Fibroblast of gingiva (primary cell): Measurements from ENCODE around the gene RPL26.
"Not testable (repeated sequence)": the region's sequence is repeated elsewhere in the genome, so short reads cannot be mapped to it uniquely, and the experiment has no call there.

Experiments used
- DNase-seq: peaks from one replicate; pipeline ENCODE4 v3.0.0-alpha.2; 2011; ENCODE audit warnings: low read depth

The RPL26 gene

DNA sequence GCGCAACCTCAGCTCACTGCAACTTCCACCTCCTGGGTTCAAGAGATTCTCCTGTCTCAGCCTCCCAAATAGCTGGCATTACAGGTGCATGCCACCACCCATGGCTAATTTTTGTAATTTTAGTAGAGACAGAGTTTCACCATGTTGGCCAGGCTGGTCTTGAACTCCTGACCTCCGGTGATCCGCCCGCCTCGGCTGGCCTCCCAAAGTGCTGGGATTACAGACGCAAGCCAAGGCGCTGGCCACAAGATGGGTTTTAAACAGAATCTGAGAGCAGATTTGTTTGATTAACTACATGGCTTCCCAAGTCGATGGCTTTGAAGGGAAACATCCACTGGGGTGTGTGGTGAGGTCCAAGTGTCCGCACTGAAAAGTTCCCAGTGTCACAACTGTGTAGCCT, 11.5 kb upstream of the RPL26 start:
- not testable (repeated sequence) for DNase-seq

DNA sequence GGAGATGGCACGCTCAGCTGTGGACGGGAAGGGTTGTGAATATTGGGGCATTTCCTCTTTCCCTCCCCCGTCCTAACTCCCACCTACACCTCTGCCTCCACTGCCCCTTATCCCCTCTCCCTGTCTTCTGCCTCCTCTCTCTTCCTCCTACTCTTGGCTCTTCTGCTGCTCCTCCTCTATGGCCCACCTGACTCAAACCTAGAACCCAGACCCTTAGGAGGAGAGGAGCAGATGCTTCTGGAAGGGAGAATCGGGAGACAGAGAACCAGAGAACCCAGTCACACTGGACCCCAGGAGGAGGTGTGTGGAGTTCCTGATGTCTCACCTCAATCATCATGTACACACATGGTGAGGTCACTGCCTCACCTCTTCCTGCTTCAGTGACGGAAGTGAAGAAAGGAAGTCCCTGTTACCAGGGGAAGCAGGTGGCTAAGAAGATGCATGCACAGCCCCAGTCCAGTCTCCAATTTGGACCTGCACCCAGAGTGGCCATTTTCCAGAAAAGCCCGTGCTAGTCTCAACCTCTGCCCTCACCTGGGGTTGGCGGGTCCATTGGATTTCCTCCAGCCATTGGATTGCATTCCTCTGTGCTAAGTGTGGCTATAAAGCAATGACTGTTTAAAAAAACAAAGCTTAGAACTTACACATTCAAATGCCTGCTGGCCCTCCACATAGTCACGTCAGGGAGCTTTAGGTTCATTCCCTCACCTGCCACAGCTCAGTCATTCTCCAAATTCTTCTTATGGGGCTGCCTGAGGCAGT, 10.7 kb upstream of the RPL26 start:
- no peak for DNase-seq

DNA sequence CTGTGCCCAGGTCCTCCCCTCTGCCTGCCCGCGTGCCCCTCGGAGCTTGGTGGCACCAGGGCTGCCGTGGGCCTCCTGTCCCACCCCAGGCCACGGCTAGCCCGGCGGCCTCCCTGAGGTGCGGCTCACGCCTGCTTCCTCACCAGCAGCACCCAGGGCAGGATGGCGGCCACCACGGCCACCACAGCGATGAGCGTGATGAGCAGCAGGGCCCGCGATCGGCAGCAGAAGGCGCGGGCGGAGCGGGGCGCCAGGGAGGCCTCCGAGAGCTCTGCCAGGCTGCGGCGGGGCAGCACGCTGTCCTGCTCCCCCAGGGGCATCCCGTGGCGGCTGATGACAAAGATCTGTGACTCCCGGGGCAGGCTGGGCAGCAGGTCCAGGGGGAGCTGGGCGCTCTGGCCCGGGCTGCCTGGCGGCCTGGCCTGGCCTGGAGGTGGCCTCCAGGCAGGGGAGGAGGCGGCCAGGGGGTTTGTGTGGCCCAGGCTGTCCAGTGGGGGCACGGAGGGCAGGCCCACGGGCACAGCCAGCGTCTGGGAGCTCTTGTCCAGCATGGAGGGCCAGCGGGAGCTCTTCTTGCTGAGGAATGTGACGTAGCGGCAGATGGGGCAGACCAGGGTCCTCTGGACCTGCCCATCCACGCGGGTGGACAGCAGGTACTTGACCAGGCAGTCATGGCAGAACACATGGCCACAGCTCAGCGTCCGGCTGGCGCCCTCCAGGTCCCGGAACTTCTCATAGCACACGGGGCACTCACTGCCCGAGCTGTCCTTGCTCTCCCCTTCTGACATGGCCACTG, 9.9 kb upstream of the RPL26 start:
- DNase-seq, result no peak

DNA sequence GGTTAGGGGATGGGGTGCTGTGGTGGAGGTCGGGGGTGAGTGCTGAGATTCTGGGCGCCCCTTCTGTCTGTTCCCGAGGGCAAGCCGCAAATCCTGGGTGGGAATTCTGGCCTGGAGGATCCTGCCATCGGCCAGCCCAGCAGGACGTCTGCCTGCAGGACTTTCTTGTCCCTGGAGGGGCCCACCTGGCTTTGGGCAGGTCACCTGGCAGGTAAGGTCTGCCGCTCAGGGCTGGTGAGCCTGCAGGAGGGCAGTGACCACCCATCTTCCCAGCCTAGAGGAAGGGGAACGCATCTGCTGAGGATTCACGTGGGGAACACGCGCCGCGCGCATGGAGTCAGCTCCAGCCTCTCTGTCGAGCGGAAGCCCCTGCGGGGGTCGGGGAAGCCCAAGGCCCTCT, 9.3 kb upstream of the RPL26 start:
- DNase-seq, result no peak

DNA sequence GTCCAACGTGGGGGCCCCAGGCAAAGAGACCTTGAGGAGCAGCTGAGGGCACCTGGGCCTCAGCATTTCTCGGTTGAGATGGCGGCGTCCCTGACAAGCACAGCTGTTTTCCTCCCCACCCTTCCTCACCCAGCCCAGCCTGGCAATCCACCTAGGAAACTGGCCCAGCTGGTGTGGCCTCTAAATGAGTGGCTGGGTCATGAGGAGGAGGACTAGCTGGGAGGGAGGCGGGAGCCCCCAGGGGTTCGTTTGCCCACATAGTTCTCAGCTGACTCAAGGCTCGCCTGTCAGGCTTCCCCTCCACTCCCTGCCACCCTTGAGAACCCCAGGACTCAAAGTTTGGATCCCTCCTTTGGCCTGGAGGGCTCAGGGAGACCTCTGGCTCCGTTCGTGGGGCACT, 8.7 kb upstream of the RPL26 start:
- peak; percentile 21 for DNase-seq

DNA sequence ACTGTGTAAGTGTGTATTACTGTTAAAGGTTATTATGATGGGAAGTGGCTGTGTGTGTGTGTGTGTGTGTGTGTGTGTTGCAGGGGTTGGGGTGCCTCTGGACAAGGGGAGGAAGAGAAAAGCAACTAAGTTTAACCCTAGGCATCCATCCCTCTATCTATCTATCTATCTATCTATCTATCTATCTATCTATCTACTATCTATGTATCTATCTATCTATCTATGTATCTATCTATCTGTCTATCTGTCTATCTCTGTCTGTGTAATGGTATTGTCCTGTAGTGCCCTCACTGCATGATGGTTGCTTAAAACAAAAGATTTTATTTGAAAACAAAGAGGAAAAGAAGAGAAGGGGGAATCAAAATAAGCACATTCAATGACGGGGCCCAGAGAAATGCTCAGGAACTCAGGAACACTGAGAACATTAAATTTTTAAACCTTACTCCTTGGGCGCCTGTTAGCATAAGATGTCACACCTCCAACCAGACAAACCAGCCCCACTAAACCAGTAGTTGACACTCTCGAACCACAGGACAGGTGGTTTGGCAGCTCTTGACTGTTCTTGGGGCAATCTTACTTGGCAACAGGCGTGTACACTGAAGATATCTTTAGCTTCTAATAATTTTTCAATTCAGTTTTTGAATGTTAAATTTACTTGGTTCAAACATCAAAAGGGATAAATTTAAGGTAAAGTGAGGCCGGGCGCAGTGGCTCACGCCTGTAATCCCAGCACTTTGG, 5.1 kb upstream of the RPL26 start:
- no peak for DNase-seq

DNA sequence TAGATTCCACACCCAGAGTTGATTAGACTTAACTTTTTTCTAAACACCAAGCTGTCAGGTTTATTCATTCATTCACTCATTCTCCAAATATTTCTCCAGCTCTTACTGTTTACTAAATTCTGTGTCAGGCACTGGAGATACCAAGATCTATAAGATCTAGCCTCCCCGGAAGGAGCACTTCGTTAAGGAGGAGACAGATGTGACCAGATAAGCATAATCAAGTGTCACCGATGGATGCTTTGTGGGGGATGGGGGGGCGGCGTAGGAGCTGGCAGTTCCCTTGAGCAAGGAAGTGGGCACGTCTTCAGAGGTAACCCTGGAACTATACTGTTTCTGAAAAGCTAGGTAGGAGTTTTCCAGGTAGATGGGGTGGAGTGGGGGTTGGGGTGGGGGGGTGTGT, 3.8 kb upstream of the RPL26 start:
- no peak for DNase-seq

DNA sequence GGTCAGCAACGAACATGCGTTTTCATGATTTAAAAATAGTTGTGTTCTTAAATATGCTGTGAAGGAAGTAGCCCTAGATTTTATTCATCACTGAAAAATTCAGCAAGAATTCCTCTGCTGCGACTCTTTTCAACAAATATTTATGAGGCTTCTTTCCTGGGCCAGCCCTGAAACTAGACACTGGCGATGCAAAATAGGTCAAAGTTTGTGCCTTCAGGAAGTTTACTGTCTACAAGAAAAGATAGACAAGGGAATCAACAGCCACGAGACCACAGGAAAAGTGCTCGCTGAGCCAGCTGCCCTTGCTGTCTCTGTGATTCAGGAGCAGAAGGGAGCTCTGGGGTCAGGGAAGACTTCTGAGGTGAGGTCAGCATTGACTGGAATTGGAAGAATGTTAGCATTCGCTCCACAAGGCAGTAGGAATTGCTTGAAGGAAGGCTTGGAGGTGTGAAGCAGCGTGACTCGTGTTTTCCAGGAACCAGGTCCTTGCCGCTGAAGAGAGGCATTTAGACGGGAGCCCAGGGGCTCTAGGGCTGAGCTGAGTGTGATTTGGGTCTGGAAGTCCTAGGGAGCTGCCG, 1.9 kb upstream of the RPL26 start:
- peak; percentile 74 for DNase-seq

DNA sequence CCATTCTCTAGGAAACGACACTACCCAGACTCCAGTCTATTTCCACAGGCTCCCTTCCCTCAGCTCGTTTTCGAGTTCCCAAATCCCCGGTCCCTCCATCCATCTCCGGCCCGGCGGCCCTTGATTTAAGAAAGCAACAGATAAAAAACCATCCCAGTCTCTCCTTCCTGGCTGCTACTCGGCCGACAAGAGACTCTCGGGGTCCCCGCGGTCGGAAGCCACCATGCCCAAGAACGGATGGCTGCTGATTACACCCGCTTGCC, 182 bp downstream of the RPL26 start:
- no peak for DNase-seq

DNA sequence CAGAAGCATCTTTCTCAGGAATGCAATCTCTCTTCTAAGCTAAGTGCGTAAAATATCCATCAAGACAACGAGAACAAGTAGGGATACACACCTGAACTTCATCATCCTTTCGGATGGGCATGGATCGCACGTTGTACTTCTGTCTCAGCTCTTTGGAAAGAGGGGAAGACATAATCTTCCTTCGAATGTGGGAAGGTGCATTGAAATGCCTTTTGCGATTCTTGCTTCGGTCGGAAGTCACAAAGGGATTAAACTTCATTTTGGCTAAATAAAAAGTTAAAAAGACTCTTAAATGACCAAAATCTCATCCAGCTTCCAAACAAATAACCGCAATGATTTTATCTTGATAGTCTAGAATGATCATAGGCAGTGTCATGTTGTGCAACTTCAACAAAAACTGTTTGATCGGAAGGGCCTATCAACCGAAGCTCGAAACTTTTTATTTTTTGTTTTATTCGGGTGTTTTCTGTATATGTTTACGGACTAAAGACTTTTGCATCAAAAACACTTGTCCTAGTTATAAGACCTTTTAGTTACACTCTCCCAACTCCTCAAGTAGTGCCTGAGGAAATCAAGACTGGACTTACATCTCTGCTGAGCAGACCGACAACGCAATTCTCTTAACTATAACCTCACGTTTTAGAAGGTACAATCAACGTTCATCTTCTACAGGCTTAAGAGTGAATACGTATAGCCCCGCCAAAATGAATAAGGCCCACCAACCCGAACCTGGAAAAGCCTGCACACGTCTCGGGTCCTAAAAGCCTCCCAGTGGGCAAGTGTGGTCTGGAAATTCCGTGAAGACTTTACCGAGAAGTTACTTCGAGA, 727 bp downstream of the RPL26 start:
- DNase-seq, result no peak

DNA sequence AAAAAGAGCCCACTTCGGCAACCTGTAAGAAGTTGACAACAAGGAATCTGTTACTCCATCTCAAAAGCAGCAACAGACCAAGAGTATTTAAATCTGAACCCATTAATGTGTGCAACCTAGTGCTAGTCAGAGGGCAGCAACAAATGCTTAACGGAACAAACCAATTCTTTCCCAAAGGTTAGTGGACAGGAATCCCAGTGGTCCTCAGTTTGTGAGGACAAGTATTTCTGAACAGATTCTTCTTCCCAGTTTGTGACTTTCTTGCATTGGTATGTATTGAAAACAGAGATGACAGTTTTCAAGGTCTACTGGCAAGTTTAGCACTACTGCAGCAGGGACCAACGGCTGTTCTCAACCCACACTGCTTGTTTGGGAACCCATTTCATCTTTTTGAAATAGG, 2.9 kb downstream of the RPL26 start:
- no peak for DNase-seq

DNA sequence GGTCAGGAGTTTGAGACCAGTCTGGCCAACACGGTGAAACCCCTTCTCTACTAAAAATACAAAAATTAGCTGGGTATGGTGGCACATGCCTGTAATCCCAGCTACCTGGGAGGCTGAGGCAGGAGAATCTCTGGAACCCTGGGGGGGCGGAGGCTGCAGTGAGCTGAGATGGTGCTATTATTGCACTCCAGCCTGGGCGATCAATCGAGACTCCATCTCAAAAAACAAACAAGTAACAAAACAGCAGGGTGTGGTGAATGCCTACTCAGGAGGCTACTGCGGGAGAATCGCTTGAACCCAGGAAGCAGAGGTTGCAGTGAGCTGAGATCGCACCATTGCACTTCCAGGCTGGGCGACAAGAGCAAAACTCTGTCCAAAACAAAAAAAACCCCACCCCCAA, 4.9 kb downstream of the RPL26 start:
- not testable (repeated sequence) for DNase-seq

DNA sequence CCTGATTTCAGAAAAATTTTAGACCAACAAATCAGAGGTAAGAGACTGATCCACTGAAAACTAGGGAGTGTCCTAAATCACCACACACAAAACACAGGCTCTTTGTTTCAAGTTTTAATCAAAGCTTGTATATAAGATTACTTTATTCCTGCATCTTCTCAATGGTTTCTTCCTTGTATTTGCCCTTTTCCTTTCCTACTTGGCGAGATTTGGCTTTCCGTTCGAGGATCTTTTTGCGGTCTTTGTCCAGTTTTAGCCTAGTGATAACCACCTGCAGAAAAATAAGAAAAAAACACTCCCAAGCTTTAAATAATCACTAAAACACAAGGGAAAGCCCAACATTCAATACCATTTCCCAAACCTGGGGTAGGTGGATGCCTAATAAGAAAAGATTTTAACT, 5.6 kb downstream of the RPL26 start:
- DNase-seq, result no peak

DNA sequence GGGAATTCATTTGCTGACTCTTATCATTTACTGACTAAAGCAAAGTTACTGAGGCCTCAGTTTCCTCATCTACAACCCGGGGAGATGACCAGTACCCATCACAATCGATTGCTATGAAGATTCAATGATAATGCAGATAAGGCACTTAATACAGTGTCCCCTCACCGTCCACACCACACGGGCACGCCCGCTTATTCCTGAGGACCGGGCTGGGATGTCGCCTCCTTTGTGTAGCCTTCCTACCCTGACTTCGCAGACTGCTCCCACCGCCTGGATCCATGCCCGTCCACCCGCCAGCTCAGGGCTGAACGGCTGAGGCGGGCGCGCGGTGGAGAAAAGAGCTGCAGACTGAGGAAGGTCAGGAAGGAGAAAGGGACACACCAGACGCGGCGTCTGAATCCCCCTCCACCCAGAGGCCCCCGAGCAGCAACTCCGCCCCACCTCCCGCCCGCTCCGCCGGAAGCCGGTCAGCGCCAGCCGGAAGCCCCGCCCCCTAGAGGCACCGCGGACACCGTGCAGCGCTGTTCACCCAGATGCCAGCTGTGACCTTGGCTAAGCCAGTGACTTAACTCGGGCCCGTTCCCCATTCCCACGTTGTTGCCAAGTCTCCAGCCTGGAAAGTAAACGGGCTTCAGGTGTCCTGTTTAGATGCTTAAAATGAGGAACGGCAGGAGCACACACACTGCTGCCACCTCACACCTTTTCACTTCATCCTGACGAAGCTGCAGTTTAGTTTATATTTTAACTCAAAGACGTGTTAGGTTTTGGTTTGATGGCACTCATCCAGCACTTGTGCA, 6.5 kb downstream of the RPL26 start, which contains the start of gene KRABD2:
TSS of gene KRABD2 (minus strand) at position 434 of the 797 bp plus-strand sequence.
- DNase-seq, result peak; percentile 85

DNA sequence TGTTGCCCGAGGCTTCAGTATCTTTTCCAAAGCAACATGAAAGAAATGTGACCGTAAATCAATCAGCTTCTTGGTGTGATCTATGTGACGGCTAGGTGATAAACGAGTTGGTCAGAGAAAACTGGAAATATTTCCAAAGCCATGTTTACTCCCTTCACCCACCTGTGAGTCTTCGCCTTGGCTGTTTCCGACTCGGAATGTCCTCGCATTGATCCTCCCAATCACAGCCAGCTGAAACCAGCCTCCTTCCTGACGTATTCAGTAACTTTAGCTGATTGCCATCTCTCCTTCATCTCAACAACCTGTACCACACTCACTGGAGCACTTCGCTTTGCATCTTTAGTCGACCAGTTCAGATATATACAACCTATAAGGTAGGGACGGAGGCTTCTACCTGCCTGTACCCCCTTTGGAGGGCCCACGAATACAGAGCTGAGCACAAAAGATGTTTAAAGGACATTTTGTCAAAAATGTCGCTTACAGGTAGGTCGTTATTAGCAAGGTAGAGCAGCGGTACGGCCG, 7.2 kb downstream of the RPL26 start:
- DNase-seq, result no peak

DNA sequence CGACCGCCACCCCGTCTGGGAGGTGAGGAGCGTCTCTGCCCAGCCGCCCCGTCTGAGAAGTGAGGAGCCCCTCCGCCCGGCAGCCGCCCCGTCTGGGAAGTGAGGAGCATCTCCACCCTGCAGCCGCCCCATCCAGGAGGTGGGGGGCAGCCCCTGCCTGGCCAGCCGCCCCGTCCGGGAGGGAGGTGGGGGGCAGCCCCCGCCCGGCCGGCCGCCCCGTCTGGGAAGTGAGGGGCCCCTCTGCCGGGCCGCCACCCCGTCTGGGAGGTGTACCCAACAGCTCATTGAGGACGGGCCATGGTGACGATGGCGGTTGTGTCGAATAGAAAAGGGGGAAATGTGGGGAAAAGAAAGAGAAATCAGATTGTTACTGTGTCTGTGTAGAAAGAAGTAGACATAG, 9.1 kb downstream of the RPL26 start:
- DNase-seq, result not testable (repeated sequence)

DNA sequence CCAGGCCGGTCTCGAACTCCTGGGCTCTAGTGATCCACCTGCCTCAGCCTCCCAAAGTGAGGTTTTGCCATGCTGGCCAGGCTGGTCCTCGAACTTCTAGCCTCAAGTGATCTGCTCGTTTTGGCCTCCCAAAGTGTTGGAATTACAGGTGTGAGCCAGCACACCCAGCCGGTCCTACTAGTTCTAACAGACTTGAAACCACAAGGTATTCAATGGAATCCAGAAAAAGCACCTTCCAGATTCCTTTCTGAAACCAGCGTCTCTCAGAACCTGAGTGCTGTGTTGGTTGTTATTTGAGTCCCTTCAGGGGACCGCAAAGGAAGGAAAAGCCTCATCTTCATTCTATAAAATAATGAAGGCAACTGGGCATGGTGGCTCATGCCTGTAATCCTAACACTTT, 10.6 kb downstream of the RPL26 start:
- DNase-seq, result no peak

DNA sequence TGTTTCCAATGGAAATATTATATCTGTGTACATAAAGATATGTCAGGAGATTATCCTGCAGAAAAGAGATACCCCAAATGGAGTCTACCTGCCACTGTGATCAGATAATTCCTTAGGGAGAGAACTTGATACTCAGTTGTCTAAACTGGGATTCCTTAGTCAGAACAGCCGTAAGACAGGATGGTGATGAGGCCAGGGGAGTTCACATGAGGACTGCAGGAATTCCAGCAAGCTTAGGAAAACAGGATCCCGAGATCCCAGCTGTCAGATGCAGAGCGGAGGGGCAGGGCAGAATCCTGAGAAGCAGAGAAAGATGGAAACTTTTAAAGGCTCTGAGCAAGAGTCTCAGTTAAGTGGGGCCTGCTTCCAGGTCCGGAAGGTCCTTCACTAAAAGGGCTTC, 11.2 kb downstream of the RPL26 start:
- DNase-seq, result no peak

DNA sequence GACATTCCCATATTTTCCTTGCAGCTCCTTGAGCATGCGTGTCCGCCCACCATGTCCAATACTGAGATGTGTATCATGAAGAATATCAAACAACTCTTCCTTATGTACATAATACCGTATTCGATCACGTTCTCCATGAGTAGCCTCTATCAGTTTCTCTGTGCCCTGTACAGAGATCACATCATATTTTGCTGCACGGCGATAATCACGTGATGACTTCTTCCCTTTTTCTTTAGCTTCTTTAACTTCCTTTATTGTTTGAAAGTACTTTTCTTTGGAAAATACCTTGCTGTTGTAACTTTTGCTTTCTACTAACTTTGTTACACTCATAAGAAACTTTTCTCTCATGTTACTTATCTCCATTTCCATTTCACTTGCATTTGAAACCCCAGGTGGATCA, 13.0 kb downstream of the RPL26 start:
- DNase-seq, result no peak

DNA sequence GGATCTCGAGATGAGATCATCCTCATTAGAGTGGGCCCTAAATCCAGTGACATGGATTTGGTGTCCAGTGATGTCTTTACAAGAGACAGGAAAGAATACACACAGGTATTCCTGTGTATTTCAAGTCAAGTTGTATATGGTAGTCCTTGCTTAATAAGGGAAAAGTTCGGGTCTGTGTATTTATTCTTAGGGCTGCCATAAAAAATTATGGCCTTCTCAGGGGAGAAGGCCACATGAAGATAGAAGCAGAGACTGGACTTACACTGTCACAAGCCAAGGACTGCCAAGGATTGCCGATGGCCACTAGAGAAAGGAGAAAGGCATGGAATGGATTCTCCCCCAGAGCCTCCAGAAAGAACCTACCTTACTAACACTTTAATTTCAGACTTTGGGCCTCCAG, 14.8 kb downstream of the RPL26 start:
- no peak for DNase-seq

DNA sequence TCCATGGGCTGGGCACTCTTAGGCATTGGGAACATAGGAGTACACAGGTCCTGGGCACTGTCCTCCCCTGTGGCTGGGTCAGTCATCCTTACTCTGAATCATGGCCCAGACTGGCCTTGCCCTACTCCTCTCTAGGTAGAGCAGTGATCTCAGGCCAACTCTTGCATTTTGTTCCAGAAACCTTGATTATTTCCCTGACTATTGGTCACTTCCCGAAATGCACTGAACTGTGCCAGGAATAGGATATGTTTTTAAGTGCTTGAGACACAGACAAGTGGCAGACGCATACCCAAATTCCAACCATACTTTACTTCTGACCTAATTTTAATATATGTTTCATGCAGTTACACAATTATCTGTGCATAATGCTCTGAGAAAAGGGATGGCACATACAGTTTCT, 16.8 kb downstream of the RPL26 start:
- peak; percentile 85 for DNase-seq
